ENCODE data around the gene PDE3A.

The PDE3A gene

GRCh38 chr12:20628226-20628787 lies 260.0 kb downstream of the PDE3A start:
- no peak for DNase-seq

- no peak for DNase-seq
Measured at GRCh38 chr12:20628999-20629398, 260.7 kb downstream of the PDE3A start.

- no peak for DNase-seq
Measured at GRCh38 chr12:20629414-20630156, 261.2 kb downstream of the PDE3A start.

GRCh38 chr12:20631711-20632110 lies 263.4 kb downstream of the PDE3A start:
- no peak for DNase-seq

- no peak for DNase-seq
Measured at GRCh38 chr12:20641106-20641505, 272.8 kb downstream of the PDE3A start.

- no peak for DNase-seq
Measured at GRCh38 chr12:20643822-20644221, 275.5 kb downstream of the PDE3A start.

- no peak for DNase-seq
Measured at GRCh38 chr12:20646239-20646827, 278.0 kb downstream of the PDE3A start.

- no peak for DNase-seq
Measured at GRCh38 chr12:20653871-20654270, 285.5 kb downstream of the PDE3A start.

GRCh38 chr12:20656600-20656999 lies 288.3 kb downstream of the PDE3A start:
- no peak for DNase-seq

- no peak for DNase-seq
Measured at GRCh38 chr12:20657496-20657895, 289.2 kb downstream of the PDE3A start.

- DNase-seq: no peak
Measured at GRCh38 chr12:20681334-20681733, 313.0 kb downstream of the PDE3A start.

GRCh38 chr12:20695232-20695631 lies 326.9 kb downstream of the PDE3A start, which contains the start of gene SLCO1C1:
Gene SLCO1C1 (plus strand): TSS chr12:20695332. CDS start chr12:20699577, 4,245 bp downstream.
- no peak for DNase-seq

- peak; percentile 21 for DNase-seq
Measured at GRCh38 chr12:20696181-20696905, 328.0 kb downstream of the PDE3A start.

- DNase-seq: no peak
Measured at GRCh38 chr12:20701106-20701505, 332.8 kb downstream of the PDE3A start.

GRCh38 chr12:20704860-20705259 lies 336.5 kb downstream of the PDE3A start:
- DNase-seq: no peak

GRCh38 chr12:20711846-20712245 lies 343.5 kb downstream of the PDE3A start:
- no peak for DNase-seq

- DNase-seq: no peak
Measured at GRCh38 chr12:20716037-20716436, 347.7 kb downstream of the PDE3A start.

GRCh38 chr12:20716985-20717384 lies 348.6 kb downstream of the PDE3A start:
- no peak for DNase-seq

- no peak for DNase-seq
Measured at GRCh38 chr12:20718294-20718693, 350.0 kb downstream of the PDE3A start.

- no peak for DNase-seq
Measured at GRCh38 chr12:20722142-20722541, 353.8 kb downstream of the PDE3A start.

- DNase-seq: no peak
Measured at GRCh38 chr12:20731274-20731673, 362.9 kb downstream of the PDE3A start.

Data from right hindlimb (tissue), 1 donor.